Activated CD8-positive, alpha-beta memory T cell treated with anti-CD3 and anti-CD28 coated beads, Interleukin-2, amount 50 U/mL, for 24 hours (primary cell): ENCODE measurements around the gene WDR86.

ENCODE experiments used
- DNase-seq: peaks from one replicate; pipeline ENCODE4 v3.0.0-alpha.2; 2020; ENCODE audit errors: extremely low read depth

WDR86 gene

GRCh38 chr7:151409667-151410404 lies at the start of gene WDR86:
TSS of gene WDR86 (minus strand) at chr7:151410038. CDS start at chr7:151409589, 449 bp downstream.
- no peak for DNase-seq

GRCh38 chr7:151457534-151457933 lies 47.7 kb upstream of the WDR86 start:
- DNase-seq: no peak

GRCh38 chr7:151456782-151457181 lies 46.9 kb upstream of the WDR86 start:
- DNase-seq: no peak

- no peak for DNase-seq
These were observed 46.4 kb upstream of the WDR86 start for GRCh38 chr7:151456276-151456675.

- DNase-seq: no peak
These were observed 45.9 kb upstream of the WDR86 start for GRCh38 chr7:151455690-151456089.

- no peak for DNase-seq
These were observed 45.2 kb upstream of the WDR86 start for GRCh38 chr7:151454932-151455530.

GRCh38 chr7:151454305-151454704 lies 44.5 kb upstream of the WDR86 start:
- no peak for DNase-seq

- DNase-seq: no peak
These were observed 43.5 kb upstream of the WDR86 start for GRCh38 chr7:151453326-151453791.

- DNase-seq: no peak
These were observed 43.0 kb upstream of the WDR86 start for GRCh38 chr7:151452680-151453325.

- no peak for DNase-seq
These were observed 42.1 kb upstream of the WDR86 start for GRCh38 chr7:151451626-151452571.

- DNase-seq: no peak
These were observed 41.3 kb upstream of the WDR86 start for GRCh38 chr7:151451156-151451555.

- no peak for DNase-seq
These were observed 40.2 kb upstream of the WDR86 start for GRCh38 chr7:151449990-151450389.

- peak; percentile 38 for DNase-seq
These were observed 38.7 kb upstream of the WDR86 start for GRCh38 chr7:151448261-151449252.

GRCh38 chr7:151447901-151448260 lies 38.0 kb upstream of the WDR86 start:
- DNase-seq: no peak

- no peak for DNase-seq
These were observed 37.5 kb upstream of the WDR86 start for GRCh38 chr7:151447312-151447711.

GRCh38 chr7:151446412-151446811 lies 36.6 kb upstream of the WDR86 start:
- no peak for DNase-seq

GRCh38 chr7:151444632-151445031 lies 34.8 kb upstream of the WDR86 start:
- no peak for DNase-seq

- DNase-seq: no peak
These were observed 33.1 kb upstream of the WDR86 start for GRCh38 chr7:151442776-151443496.

- DNase-seq: no peak
These were observed 31.1 kb upstream of the WDR86 start for GRCh38 chr7:151440799-151441445.
